ENCODE results near the gene MALAT1.

DNA sequence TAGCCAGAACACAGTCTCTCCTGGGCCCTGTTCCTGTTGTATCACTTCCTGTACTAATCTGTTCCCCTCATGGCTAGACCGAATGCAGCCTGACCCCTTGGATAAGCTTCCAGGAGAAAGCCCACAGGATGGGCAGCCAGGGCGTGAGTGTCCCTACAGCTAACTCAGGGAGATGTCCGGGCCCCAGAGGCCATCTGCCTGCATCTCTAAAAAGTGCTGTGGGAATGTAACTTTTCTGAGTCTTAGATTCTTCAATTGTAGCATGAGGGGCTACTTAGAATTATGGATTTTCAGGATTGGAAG is 7.7 kb upstream of the MALAT1 start:
- TF ChIP-seq EZH2phosphoT487 (conservative IDR thresholded peaks at IDR 0.05; ENCODE audit: low read length) (no peak), CTCF (IDR thresholded peaks at IDR 0.05; ENCODE audit: insufficient read depth, low read length, poor library complexity, severe bottlenecking) (no peak)

Data from SU-DHL-6 (cell line).